SJCRH30 (cell line): ENCODE results near the gene RNF183. TPM values are rescaled to one million over a fixed set of nuclear protein-coding genes. Genes with fewer than 3 reads are reported as not detected.
A peak's percentile ranks its signal among the peaks of the same experiment; 100 is the strongest.
"Not testable (repeated sequence)": the region's sequence is repeated elsewhere in the genome, so short reads cannot be mapped to it uniquely, and the experiment has no call there.

ENCODE experiments used
- DNase-seq, 2 experiments: peaks; one replicate each; pipeline ENCODE4 v3.0.0-alpha.2; 2015 to 2020
- H3K27ac ChIP-seq: fragments of 250-450 bp; sonication (Bioruptor Pico); 2 replicates; pipeline ENCODE4 v1.5.1; 2020; ENCODE audit warnings: mild to moderate bottlenecking, moderate library complexity
- H3K27me3 ChIP-seq: fragments of 250-450 bp; sonication (Bioruptor Pico); 2 replicates; pipeline ENCODE4 v1.5.1; 2020; ENCODE audit warnings: mild to moderate bottlenecking, moderate library complexity
- H3K36me3 ChIP-seq: fragments of 250-450 bp; sonication (Bioruptor Pico); 2 replicates; pipeline ENCODE4 v1.5.1; 2020; ENCODE audit warnings: mild to moderate bottlenecking, moderate library complexity
- H3K4me1 ChIP-seq: fragments of 250-450 bp; sonication (Bioruptor Pico); 2 replicates; pipeline ENCODE4 v1.5.1; 2020; ENCODE audit warnings: mild to moderate bottlenecking, moderate library complexity
- H3K4me3 ChIP-seq: fragments of 250-450 bp; sonication (Bioruptor Pico); 2 replicates; pipeline ENCODE4 v1.5.1; 2020; ENCODE audit warnings: mild to moderate bottlenecking, moderate library complexity
- H3K9me3 ChIP-seq: fragments of 250-450 bp; sonication (Bioruptor Pico); replicated peaks from 2 replicates; pipeline ENCODE4 v1.5.1; 2020; ENCODE audit warnings: mild to moderate bottlenecking, moderate library complexity
- total RNA-seq: library from RNA; depleted of rRNA; stranded (reverse); fragments of >200 nt; shearing (Covaris generic); gene quantifications from 2 replicates; pipeline ENCODE4 v1.2.3, GENCODE V29; 2014

The RNF183 gene
- total RNA-seq, 1 experiment from 2014 or later, result not detected

GRCh38 chr9:113269871-113270270 is 33.3 kb downstream of the RNF183 start:
- H3K4me1 ChIP-seq, result peaks cover 4% of the 10 kb centered on the region
- DNase-seq, result no peak
- H3K36me3 ChIP-seq, result peaks cover 45% of the 10 kb centered on the region
- no peak overlapping the region for H3K27ac ChIP-seq
- H3K27me3 ChIP-seq, result no peaks in the 10 kb centered on the region
- H3K9me3 ChIP-seq, result no peaks in the 10 kb centered on the region
- H3K4me3 ChIP-seq, result no peak overlapping the region

- H3K4me1 ChIP-seq, result peaks cover 4% of the 10 kb centered on the region
- H3K27me3 ChIP-seq, result no peaks in the 10 kb centered on the region
- no peaks in the 10 kb centered on the region for H3K9me3 ChIP-seq
- H3K27ac ChIP-seq, result no peak overlapping the region
- H3K4me3 ChIP-seq, result no peak overlapping the region
- H3K36me3 ChIP-seq, result peaks cover 46% of the 10 kb centered on the region
- no peak for DNase-seq
Observed at GRCh38 chr9:113269355-113269754, 33.8 kb downstream of the RNF183 start.

- H3K27me3 ChIP-seq, result no peaks in the 10 kb centered on the region
- H3K36me3 ChIP-seq, result peaks cover 47% of the 10 kb centered on the region
- H3K4me1 ChIP-seq, result no peaks in the 10 kb centered on the region
- no peak overlapping the region for H3K4me3 ChIP-seq
- no peak for DNase-seq
- no peaks in the 10 kb centered on the region for H3K9me3 ChIP-seq
- no peak overlapping the region for H3K27ac ChIP-seq
Observed at GRCh38 chr9:113267911-113268566, 35.1 kb downstream of the RNF183 start.

- no peaks in the 10 kb centered on the region for H3K27me3 ChIP-seq
- peak in 1 of 2 experiments; percentile 16 for DNase-seq
- H3K27ac ChIP-seq, result no peak overlapping the region
- peaks cover 54% of the 10 kb centered on the region for H3K36me3 ChIP-seq
- H3K4me3 ChIP-seq, result no peak overlapping the region
- H3K4me1 ChIP-seq, result no peaks in the 10 kb centered on the region; the same call in 1 of the 2 replicates
- H3K9me3 ChIP-seq, result no peaks in the 10 kb centered on the region
Observed at GRCh38 chr9:113266174-113266573, 37.0 kb downstream of the RNF183 start.

- Histone ChIP-seq H3K27me3 (no peaks in the 10 kb centered on the region), H3K27ac (no peak overlapping the region), H3K4me3 (no peak overlapping the region), H3K36me3 (peaks cover 57% of the 10 kb centered on the region), H3K9me3 (no peaks in the 10 kb centered on the region), H3K4me1 (no peaks in the 10 kb centered on the region; the same call in 1 of the 2 replicates)
- peak in 1 of 2 experiments; percentile 26 for DNase-seq
Observed at GRCh38 chr9:113261917-113262671, 41.1 kb downstream of the RNF183 start.

GRCh38 chr9:113258282-113258681 is 44.9 kb downstream of the RNF183 start:
- Histone ChIP-seq H3K27me3 (no peaks in the 10 kb centered on the region), H3K9me3 (no peaks in the 10 kb centered on the region), H3K4me3 (no peak overlapping the region), H3K27ac (no peak overlapping the region), H3K36me3 (peaks cover 51% of the 10 kb centered on the region), H3K4me1 (no peaks in the 10 kb centered on the region; the same call in 1 of the 2 replicates)
- DNase-seq, result no peak

- Histone ChIP-seq H3K36me3 (peaks cover 51% of the 10 kb centered on the region), H3K4me3 (no peak overlapping the region), H3K4me1 (no peaks in the 10 kb centered on the region; the same call in 1 of the 2 replicates), H3K9me3 (no peaks in the 10 kb centered on the region), H3K27me3 (no peaks in the 10 kb centered on the region), H3K27ac (no peak overlapping the region)
- DNase-seq, result no peak
Observed at GRCh38 chr9:113257863-113258262, 45.3 kb downstream of the RNF183 start.

- Histone ChIP-seq H3K4me1 (0 out of 2 replicates have a peak, but pooled peaks cover 2% of the 10 kb centered on the region), H3K4me3 (no peak overlapping the region), H3K36me3 (peaks cover 34% of the 10 kb centered on the region), H3K9me3 (no peaks in the 10 kb centered on the region; the same call in 1 of the 2 replicates), H3K27ac (no peak overlapping the region), H3K27me3 (no peaks in the 10 kb centered on the region)
- DNase-seq, result no peak
Observed at GRCh38 chr9:113255438-113255837, 47.7 kb downstream of the RNF183 start.

- H3K27me3 ChIP-seq, result no peaks in the 10 kb centered on the region
- DNase-seq, result no peak
- H3K9me3 ChIP-seq, result no peaks in the 10 kb centered on the region; the same call in 1 of the 2 replicates
- no peak overlapping the region for H3K4me3 ChIP-seq
- H3K27ac ChIP-seq, result no peak overlapping the region
- H3K36me3 ChIP-seq, result peaks cover 32% of the 10 kb centered on the region
- 0 out of 2 replicates have a peak, but pooled peaks cover 2% of the 10 kb centered on the region for H3K4me1 ChIP-seq
Observed at GRCh38 chr9:113254991-113255390, 48.2 kb downstream of the RNF183 start.

GRCh38 chr9:113250807-113251206 is 52.4 kb downstream of the RNF183 start:
- no peaks in the 10 kb centered on the region for H3K27me3 ChIP-seq
- 0 out of 2 replicates have a peak, but pooled peaks cover 2% of the 10 kb centered on the region for H3K4me1 ChIP-seq
- H3K9me3 ChIP-seq, result peaks cover 3% of the 10 kb centered on the region; the same call in 1 of the 2 replicates
- H3K4me3 ChIP-seq, result no peak overlapping the region
- peaks cover 8% of the 10 kb centered on the region; the same call in 1 of the 2 replicates for H3K36me3 ChIP-seq
- H3K27ac ChIP-seq, result no peak overlapping the region
- DNase-seq, result no peak

- H3K9me3 ChIP-seq, H3K4me1 ChIP-seq: not testable (repeated sequence)
Observed at GRCh38 chr9:113249661-113250060, 53.5 kb downstream of the RNF183 start.

GRCh38 chr9:113247640-113248039 is 55.5 kb downstream of the RNF183 start:
- H3K36me3 ChIP-seq, result peaks cover 5% of the 10 kb centered on the region; the same call in 1 of the 2 replicates
- no peak overlapping the region for H3K27ac ChIP-seq
- no peak overlapping the region for H3K4me3 ChIP-seq
- no peaks in the 10 kb centered on the region for H3K27me3 ChIP-seq
- peaks cover 3% of the 10 kb centered on the region; the same call in 1 of the 2 replicates for H3K9me3 ChIP-seq
- H3K4me1 ChIP-seq, result 0 out of 2 replicates have a peak, but pooled peaks cover 2% of the 10 kb centered on the region
- DNase-seq, result no peak

More at GRCh38 chr9:113249661-113250060, 53.5 kb downstream of the RNF183 start:
- H3K27me3 ChIP-seq, DNase-seq, H3K27ac ChIP-seq, H3K36me3 ChIP-seq, H3K4me3 ChIP-seq: not testable (repeated sequence)
